ENCODE data around the gene CSRP1. TPM values are rescaled to one million over a fixed set of nuclear protein-coding genes. Genes with fewer than 3 reads are reported as not detected.

CSRP1 gene
- total RNA-seq, 4 donors from 2014 or later = 22.7 to 91.1 (median 68.9) TPM

DNA sequence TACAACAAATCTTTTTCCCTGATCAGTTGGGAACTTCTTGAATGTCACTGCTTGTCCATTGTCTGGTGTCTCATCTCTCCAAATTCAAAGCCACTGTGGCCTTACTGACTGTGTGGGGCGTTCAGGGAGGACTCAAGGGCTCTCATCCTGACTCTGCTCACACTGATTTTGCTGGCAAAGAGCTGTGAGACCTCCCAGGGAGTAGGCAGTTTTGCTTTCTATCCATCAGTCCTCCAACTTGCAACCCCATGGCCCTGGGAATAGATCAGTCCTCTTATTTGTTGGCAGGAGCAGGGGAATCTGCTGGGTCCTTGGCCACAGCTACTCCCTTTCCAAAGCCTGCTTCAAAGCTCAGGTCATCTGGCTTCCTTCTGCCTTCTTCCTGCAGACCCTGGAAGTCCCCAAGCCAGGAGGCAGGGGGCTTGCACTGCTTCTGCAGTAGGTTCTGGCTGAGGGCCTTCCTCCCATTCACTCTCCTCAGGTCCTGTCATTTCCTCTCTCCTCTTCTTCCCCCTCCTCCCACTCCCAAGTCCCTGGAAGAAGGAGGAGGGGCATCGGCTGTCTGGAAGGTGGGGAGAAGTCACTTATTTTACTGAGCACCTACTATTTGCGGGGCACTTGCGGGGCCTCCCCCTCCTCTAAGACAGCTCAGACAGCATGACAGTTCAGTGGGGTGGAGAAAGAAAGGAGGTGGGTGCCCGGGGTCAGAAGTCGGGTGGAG, 31.1 kb upstream of the CSRP1 start:
- H3K4me1 ChIP-seq = peaks cover 31 to 33% of the 10 kb centered on the region in 2 donors
- intact Hi-C loops (cut with DNase I; ENCODE audit: low total_unique reads) = loop anchor here (10.0 kb wide), 1 partner anchor 447 kb away; the partner anchor contains the start of gene RNPEP
- TF ChIP-seq, protein P1, sequence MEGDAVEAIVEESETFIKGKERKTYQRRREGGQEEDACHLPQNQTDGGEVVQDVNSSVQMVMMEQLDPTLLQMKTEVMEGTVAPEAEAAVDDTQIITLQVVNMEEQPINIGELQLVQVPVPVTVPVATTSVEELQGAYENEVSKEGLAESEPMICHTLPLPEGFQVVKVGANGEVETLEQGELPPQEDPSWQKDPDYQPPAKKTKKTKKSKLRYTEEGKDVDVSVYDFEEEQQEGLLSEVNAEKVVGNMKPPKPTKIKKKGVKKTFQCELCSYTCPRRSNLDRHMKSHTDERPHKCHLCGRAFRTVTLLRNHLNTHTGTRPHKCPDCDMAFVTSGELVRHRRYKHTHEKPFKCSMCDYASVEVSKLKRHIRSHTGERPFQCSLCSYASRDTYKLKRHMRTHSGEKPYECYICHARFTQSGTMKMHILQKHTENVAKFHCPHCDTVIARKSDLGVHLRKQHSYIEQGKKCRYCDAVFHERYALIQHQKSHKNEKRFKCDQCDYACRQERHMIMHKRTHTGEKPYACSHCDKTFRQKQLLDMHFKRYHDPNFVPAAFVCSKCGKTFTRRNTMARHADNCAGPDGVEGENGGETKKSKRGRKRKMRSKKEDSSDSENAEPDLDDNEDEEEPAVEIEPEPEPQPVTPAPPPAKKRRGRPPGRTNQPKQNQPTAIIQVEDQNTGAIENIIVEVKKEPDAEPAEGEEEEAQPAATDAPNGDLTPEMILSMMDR (IDR thresholded peaks at IDR 0.05 in 4 of 5, conservative IDR thresholded peaks at IDR 0.05 in 1 of 5) = no peak
- no peak for TF ChIP-seq POLR2A (IDR thresholded peaks at IDR 0.05)
- no peak for DNase-seq
- no peak for ATAC-seq
- H3K9me3 ChIP-seq = no peaks in the 10 kb centered on the region
- in situ Hi-C loops (cut with MboI; ENCODE audit: low sequenced_read_pairs in 4 of 4) = no loop called here
- H3K4me3 ChIP-seq = peak overlapping the region; percentile 54 to 62 (median 60)
- H3K36me3 ChIP-seq = no peaks in the 10 kb centered on the region
- H3K27me3 ChIP-seq = peaks cover 32 to 55% (median 40%) of the 10 kb centered on the region in 3 donors
- peak overlapping the region; percentile 79 to 83 (median 80) for H3K27ac ChIP-seq

DNA sequence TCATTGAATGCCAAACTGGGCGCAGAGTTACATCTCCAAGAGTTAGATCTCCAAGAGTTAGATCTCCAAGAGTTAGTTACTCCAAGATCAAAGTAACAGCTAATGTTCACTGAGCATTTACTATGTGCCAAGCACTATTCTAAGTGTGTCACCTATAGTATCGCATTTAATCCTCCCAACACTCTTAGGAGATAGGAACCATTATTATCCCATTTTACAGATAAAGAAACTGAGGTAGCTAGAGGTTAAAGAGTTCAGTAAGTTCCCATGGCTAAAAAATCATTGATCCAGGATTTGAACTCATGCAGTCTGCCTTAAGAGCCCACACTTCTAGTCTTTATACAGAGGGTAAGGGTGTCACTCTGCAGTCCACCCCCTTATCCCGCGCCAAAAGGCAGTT, 30.5 kb upstream of the CSRP1 start:
- Histone ChIP-seq H3K36me3 (no peaks in the 10 kb centered on the region), H3K4me3 (no peak overlapping the region), H3K27ac (peak overlapping the region in 3 of 4 donors; percentile 67 to 81 (median 79)), H3K27me3 (peaks cover 32 to 55% (median 40%) of the 10 kb centered on the region in 3 donors), H3K4me1 (peaks cover 25 to 33% of the 10 kb centered on the region in 2 donors), H3K9me3 (no peaks in the 10 kb centered on the region)
- in situ Hi-C loops (cut with MboI; ENCODE audit: low sequenced_read_pairs in 4 of 4) (no loop called here), intact Hi-C loops (cut with DNase I; ENCODE audit: low total_unique reads) (loop anchor here (10.0 kb wide), 1 partner anchor 447 kb away; the partner anchor contains the start of gene RNPEP)
- DNase-seq (no peak), ATAC-seq (no peak)
- TF ChIP-seq POLR2A (IDR thresholded peaks at IDR 0.05) = no peak
- TF ChIP-seq, protein P1 (IDR thresholded peaks at IDR 0.05 in 4 of 5, conservative IDR thresholded peaks at IDR 0.05 in 1 of 5) = no peak

- in situ Hi-C loops (cut with MboI; ENCODE audit: low sequenced_read_pairs in 4 of 4) (no loop called here), intact Hi-C loops (cut with DNase I; ENCODE audit: low total_unique reads) (loop anchor here (10.0 kb wide), 1 partner anchor 448 kb away; the partner anchor contains the start of gene RNPEP)
- Histone ChIP-seq H3K27me3 (peaks cover 32 to 55% (median 40%) of the 10 kb centered on the region in 3 donors), H3K36me3 (no peaks in the 10 kb centered on the region), H3K4me3 (no peak overlapping the region), H3K9me3 (no peaks in the 10 kb centered on the region), H3K27ac (peak overlapping the region in 3 of 4 donors; percentile 67 to 79 (median 72)), H3K4me1 (peaks cover 29 to 34% of the 10 kb centered on the region in 2 donors)
- no peak for ATAC-seq
- TF ChIP-seq, protein P1 (IDR thresholded peaks at IDR 0.05 in 4 of 5, conservative IDR thresholded peaks at IDR 0.05 in 1 of 5) = no peak
- no peak for TF ChIP-seq POLR2A (IDR thresholded peaks at IDR 0.05)
- no peak for DNase-seq
These were observed 30.1 kb upstream of the CSRP1 start for GRCh38 chr1:201537028-201537427.

- intact Hi-C loops (cut with DNase I; ENCODE audit: low total_unique reads) = loop anchor here (10.0 kb wide), 1 partner anchor 448 kb away; the partner anchor contains the start of gene RNPEP
- DNase-seq = peak in 1 of 2 donors; percentile 57
- TF ChIP-seq, protein P1 (IDR thresholded peaks at IDR 0.05 in 4 of 5, conservative IDR thresholded peaks at IDR 0.05 in 1 of 5) = no peak
- TF ChIP-seq POLR2A (IDR thresholded peaks at IDR 0.05) = peak in 1 of 2 donors; percentile 7
- peaks cover 34 to 37% of the 10 kb centered on the region in 2 donors for H3K4me1 ChIP-seq
- peaks cover 32 to 54% (median 40%) of the 10 kb centered on the region in 3 donors for H3K27me3 ChIP-seq
- no peak overlapping the region for H3K4me3 ChIP-seq
- in situ Hi-C loops (cut with MboI; ENCODE audit: low sequenced_read_pairs in 4 of 4) = no loop called here
- no peaks in the 10 kb centered on the region for H3K9me3 ChIP-seq
- H3K36me3 ChIP-seq = no peaks in the 10 kb centered on the region
- peak; percentile 44 to 49 for ATAC-seq
- peak overlapping the region; percentile 65 to 79 (median 70) for H3K27ac ChIP-seq
These were observed 29.6 kb upstream of the CSRP1 start for GRCh38 chr1:201536558-201536957.

Measured in gastrocnemius medialis (tissue), 4 donors.